Measurements from ENCODE around the gene BATF.

Gene BATF

DNA sequence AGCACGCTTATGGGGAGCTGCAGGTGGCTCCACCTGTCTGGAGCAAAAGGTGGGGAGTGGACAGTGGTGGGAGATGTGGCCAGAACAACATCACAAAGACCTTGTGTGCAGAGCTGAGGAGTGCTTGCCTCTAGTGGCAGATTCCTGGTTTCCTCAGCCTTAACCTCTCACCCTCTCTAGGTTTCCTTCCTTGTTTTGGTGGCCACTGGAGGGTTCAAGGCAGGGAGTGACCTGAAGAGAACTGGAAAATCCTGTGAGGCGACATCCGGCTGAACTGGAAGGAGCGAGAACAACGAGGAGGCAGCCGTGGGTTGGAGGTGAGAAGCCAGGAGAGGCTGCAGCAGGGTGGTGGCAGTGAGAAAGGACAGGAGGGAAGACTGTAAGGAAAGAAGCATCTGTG lies 49.8 kb downstream of the BATF start:
- H3K4me3 ChIP-seq (replicated peaks; ENCODE audit: low read depth, low read length) = no peak overlapping the region
- no peak for DNase-seq (ENCODE audit: extremely low read depth, low read depth)
- TF ChIP-seq, protein P1, sequence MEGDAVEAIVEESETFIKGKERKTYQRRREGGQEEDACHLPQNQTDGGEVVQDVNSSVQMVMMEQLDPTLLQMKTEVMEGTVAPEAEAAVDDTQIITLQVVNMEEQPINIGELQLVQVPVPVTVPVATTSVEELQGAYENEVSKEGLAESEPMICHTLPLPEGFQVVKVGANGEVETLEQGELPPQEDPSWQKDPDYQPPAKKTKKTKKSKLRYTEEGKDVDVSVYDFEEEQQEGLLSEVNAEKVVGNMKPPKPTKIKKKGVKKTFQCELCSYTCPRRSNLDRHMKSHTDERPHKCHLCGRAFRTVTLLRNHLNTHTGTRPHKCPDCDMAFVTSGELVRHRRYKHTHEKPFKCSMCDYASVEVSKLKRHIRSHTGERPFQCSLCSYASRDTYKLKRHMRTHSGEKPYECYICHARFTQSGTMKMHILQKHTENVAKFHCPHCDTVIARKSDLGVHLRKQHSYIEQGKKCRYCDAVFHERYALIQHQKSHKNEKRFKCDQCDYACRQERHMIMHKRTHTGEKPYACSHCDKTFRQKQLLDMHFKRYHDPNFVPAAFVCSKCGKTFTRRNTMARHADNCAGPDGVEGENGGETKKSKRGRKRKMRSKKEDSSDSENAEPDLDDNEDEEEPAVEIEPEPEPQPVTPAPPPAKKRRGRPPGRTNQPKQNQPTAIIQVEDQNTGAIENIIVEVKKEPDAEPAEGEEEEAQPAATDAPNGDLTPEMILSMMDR (IDR thresholded peaks at IDR 0.05; ENCODE audit: low read depth, low read length, missing control alignments) = no peak

DNA sequence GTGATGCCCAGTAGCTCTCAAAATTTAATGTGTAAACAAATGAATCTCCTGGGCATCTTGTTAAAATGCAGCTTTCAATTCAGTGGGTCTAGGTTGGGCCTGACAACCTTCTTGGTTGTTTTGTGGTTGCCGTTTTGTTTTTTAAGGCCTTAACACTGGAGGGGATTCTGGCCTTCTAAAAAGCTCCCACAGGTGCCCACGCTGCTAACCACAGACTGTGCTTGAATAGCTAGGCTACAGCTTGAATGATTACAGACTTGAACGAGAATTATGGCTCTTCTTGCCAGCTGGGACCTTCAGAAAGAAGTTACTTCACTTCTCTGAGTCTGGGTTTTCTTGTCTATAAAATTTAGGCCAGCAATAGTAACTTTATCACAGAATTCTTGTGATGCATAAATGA lies 54.8 kb downstream of the BATF start:
- no peak overlapping the region for H3K4me3 ChIP-seq (replicated peaks; ENCODE audit: low read depth, low read length)
- no peak for DNase-seq (ENCODE audit: extremely low read depth, low read depth)
- TF ChIP-seq, protein P1 (IDR thresholded peaks at IDR 0.05; ENCODE audit: low read depth, low read length, missing control alignments) = no peak

DNA sequence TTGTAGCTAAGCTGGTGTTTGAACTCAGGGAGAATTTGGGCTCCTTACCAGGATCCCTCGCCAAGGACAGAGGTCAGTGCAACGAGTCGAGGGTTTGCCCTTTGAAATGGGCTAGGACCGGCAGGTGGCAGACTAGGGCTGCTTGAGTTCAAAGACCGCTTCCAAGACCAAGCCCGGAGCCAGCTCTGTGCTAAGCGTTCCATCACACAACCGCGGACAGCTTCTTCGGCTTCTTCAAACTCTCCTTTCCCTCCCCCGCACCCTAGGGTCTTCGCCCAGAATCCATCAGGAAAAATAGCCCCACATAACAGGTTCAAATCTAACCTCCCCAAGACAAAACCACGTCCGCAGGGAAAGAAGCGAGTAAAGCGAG lies 55.4 kb downstream of the BATF start:
- H3K4me3 ChIP-seq (replicated peaks; ENCODE audit: low read depth, low read length) = peak overlapping the region; percentile 52
- DNase-seq (ENCODE audit: extremely low read depth, low read depth) = no peak
- TF ChIP-seq, protein P1 (IDR thresholded peaks at IDR 0.05; ENCODE audit: low read depth, low read length, missing control alignments) = peak; percentile 83

DNA sequence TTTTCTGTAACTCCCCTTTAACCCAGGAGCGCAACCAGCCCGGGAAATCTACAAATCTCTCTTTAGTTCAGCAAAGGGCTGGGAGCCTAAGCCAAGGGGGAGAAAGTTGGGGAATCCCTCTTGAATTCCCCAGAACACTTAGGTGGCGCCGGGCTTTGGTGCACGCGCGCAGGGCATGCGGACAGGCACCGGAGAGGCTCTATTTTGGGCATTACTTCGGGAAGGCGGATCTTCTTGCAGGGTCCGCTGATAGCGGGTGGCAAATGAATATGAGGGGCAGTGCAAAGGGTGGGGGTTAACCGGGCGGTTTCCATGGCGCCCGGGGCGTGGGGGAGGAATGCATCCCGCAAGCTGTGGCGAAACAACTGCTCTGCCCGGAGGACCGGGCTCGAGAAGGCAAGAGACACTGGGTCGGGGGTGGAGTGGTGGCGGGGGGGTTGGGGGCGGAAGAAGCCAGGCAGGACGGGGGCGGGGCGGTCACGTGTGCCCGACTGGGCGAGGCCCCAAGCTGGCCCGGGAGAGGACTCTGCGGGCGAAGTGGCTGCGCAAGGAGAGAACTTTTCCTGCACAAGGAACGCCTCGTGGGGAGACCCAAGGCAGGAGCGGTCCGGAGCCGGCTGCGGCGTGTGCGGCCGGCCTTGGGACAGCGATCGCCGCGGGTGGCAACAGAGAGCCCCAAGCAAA lies 56.0 kb downstream of the BATF start, which contains the start of gene FLVCR2:
Gene FLVCR2, plus strand, starts transcription at position 519 of the 684 bp plus-strand sequence. CDS start 353 bp downstream, outside the sequence.
- peak within 1 kb of the TSS; percentile 52 for H3K4me3 ChIP-seq (replicated peaks; ENCODE audit: low read depth, low read length)
- TF ChIP-seq, protein P1 (IDR thresholded peaks at IDR 0.05; ENCODE audit: low read depth, low read length, missing control alignments) = no peak
- DNase-seq (ENCODE audit: extremely low read depth, low read depth) = no peak

DNA sequence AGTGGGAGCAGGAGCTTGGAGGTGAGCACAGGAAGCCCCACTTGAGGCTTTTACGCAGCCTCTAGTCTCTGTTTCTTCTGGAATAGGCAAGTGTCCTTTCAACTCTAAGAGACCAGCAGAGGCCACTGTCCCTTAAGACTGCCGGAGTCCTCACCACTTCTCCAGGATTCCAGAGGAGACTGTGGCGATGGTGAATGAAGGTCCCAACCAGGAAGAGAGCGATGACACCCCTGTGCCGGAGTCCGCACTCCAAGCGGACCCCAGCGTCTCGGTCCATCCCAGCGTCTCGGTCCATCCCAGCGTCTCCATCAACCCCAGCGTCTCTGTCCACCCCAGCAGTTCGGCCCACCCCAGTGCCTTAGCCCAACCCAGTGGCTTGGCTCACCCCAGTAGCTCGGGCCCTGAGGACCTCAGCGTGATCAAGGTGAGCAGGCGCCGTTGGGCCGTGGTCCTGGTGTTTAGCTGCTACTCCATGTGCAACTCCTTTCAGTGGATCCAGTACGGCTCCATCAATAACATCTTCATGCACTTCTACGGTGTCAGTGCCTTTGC lies 56.6 kb downstream of the BATF start:
- H3K4me3 ChIP-seq (replicated peaks; ENCODE audit: low read depth, low read length) = peak overlapping the region; percentile 52
- TF ChIP-seq, protein P1 (IDR thresholded peaks at IDR 0.05; ENCODE audit: low read depth, low read length, missing control alignments) = peak; percentile 16
- no peak for DNase-seq (ENCODE audit: extremely low read depth, low read depth)

DNA sequence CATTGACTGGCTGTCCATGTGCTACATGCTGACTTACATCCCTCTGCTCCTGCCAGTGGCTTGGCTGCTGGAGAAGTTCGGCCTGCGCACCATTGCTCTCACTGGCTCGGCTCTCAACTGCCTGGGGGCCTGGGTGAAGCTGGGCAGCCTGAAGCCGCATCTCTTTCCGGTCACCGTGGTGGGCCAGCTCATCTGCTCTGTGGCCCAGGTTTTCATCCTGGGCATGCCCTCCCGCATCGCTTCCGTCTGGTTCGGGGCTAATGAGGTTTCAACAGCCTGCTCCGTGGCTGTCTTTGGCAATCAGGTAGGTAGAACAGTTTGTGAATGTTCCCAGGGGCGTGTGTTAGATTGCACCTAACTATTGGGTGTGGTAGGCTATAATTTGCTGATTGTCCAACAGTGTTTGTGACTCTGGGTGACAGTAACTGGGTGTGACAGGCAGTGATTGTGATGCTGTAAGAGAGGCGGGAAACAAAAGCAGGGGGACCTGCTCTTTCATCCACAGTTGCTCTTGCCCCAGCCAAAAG lies 57.1 kb downstream of the BATF start:
- H3K4me3 ChIP-seq (replicated peaks; ENCODE audit: low read depth, low read length) = peak overlapping the region; percentile 52
- TF ChIP-seq, protein P1 (IDR thresholded peaks at IDR 0.05; ENCODE audit: low read depth, low read length, missing control alignments) = no peak

More for the DNA sequence above, 57.1 kb downstream of the BATF start:
- no peak for DNase-seq (ENCODE audit: extremely low read depth, low read depth)

Data from HFF-Myc (cell line).